ENCODE data around the gene CORO2B. TPM values are rescaled to one million over a fixed set of nuclear protein-coding genes. Genes with fewer than 3 reads are reported as not detected.

The CORO2B gene
- total RNA-seq, 1 experiment from 2014 or later: 0.17 TPM

- DNase-seq (ENCODE audit: low read depth): no peak
Measured at GRCh38 chr15:68552773-68553172, 26.0 kb upstream of the CORO2B start.

DNA sequence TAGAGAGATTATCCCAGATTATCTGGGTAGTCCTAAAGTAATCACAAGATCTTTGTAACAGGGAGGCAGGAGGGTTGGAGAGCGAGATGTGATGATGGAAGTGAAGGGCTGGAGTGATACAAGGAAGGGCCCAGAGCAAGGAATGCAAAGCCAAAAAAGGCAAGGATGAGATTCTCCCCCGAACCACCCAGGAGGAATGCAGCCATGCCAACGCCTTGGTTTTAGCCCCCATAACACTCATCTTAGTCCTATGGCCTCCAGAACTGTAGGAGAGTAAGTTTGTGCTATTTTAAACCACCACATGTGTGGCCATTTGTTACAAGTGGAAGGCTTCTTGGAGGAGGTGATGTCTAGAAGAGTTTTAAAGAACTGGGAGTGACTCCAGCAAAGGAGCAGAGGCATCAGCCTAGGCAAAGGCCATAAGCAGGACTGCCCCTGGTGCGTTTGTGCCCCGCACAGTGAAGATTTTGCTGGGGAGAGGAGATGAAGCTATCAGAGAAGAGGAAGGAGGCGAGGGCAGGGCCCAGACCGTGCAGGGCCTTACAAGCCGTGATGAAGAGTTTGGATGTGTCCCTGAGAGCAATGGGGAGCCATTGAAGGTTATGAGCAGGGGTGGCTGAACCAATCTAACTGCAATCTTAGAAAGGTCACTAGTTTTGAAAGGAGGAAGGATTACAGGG is 25.3 kb upstream of the CORO2B start:
- in situ Hi-C loops (cut with HindIII; ENCODE audit: low pct_unique_long_range_greater_than_20kb, low sequenced_read_pairs): no loop called here
- no peak for DNase-seq (ENCODE audit: low read depth)

More at GRCh38 chr15:68552773-68553172, 26.0 kb upstream of the CORO2B start:
- in situ Hi-C loops (cut with HindIII; ENCODE audit: low pct_unique_long_range_greater_than_20kb, low sequenced_read_pairs): no loop called here

DNA sequence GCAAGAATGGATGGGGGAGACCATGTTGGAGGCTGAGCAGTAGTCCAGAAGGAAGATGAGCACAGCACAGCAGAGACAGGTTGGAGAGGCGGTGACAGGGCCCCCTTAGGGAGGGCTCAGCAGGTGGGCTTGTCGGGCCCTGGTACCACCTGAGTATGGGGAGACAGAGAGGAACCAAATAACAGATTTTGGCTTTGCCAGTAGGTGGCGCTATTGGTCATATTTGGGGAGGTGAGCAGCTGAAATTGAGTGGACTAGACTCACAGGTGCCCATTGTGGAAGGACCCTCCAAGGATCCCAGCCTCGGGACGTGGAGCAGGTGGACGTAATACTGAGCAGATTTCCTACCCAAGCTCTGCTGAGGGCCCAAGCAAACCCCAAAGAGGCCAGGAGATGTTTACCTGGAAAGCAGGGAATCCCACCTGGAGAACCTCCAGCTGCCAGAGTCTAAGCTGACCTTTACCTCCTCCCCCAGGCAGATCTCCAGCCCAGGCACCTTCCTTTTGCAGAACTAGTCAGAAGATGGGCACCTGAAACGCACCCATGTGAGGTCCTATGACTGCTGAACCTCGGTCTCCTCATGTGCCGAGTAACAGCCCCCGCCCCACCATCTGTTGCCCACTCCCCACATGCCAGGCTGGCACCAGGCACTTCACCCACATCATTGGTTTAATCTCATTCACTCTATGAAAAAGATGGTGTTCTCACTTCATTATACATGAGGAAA is 24.6 kb upstream of the CORO2B start:
- in situ Hi-C loops (cut with HindIII; ENCODE audit: low pct_unique_long_range_greater_than_20kb, low sequenced_read_pairs): no loop called here
- peak; percentile 54 for DNase-seq (ENCODE audit: low read depth)

DNA sequence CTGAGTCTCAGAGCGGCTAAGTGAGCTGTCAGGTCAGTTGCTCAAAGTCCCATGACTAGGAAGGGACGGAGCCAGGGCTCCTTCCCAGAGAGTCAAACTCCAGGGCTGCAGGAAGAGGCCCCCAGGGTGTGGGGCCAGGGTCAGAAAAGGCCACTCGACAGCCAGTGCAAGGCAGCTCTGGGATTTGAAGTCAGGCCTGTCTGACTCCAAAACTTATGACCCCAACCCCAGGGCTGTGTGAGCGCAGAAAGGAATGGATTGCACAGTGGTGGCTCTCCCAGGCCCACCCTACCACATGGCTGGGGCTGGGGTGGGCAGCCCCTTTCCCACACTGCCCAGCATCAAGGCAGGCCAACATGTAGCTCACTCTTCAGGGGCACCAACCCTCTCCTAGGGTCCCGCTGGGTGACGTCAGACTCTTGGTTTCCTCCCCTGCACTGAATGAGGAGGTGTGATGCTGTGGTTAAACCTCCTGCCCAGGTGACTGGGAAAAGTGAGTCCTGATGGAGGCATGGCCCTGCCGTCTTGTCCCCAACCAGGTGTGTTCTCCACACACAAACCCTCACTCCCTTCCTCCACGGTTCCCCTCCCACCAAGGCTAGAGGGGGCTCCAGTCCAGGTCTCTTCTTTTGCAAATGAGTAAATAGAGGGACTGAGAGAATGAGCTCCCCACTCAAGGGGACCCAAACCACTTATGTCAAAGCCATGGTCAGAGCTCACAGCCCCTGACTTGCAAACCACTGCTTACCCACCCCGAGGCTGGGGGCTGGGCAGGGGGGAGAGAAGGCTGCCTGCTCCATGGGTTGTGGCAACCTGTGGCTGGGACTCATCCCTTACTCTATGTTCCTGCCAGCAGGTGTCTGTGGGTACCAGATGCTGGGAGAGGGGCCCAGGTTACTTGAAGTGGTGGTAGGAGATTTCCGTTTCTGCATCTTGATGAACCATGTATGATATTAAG is 23.8 kb upstream of the CORO2B start:
- no peak for DNase-seq (ENCODE audit: low read depth)
- in situ Hi-C loops (cut with HindIII; ENCODE audit: low pct_unique_long_range_greater_than_20kb, low sequenced_read_pairs): no loop called here

DNA sequence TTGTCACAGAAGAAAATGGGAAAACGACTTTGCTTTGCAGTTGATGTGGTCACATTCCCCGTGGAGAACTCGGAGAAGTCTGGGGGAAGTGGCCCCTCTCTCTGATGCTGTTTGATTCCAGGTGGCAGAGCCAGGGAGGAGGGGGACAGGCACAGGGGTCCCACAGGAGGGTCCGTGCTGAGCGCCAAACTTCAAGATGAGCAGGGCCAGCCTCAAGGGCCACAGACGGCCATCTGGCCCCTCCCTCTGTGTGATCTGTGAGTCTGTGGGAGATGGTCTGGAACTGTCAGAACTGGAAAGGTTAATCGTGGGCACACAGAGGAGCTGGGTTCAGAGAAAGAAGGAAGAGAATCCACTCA is 23.1 kb upstream of the CORO2B start:
- DNase-seq (ENCODE audit: low read depth): no peak
- in situ Hi-C loops (cut with HindIII; ENCODE audit: low pct_unique_long_range_greater_than_20kb, low sequenced_read_pairs): no loop called here

GRCh38 chr15:68556139-68556990 is 22.4 kb upstream of the CORO2B start:
- in situ Hi-C loops (cut with HindIII; ENCODE audit: low pct_unique_long_range_greater_than_20kb, low sequenced_read_pairs): no loop called here
- DNase-seq (ENCODE audit: low read depth): no peak

DNA sequence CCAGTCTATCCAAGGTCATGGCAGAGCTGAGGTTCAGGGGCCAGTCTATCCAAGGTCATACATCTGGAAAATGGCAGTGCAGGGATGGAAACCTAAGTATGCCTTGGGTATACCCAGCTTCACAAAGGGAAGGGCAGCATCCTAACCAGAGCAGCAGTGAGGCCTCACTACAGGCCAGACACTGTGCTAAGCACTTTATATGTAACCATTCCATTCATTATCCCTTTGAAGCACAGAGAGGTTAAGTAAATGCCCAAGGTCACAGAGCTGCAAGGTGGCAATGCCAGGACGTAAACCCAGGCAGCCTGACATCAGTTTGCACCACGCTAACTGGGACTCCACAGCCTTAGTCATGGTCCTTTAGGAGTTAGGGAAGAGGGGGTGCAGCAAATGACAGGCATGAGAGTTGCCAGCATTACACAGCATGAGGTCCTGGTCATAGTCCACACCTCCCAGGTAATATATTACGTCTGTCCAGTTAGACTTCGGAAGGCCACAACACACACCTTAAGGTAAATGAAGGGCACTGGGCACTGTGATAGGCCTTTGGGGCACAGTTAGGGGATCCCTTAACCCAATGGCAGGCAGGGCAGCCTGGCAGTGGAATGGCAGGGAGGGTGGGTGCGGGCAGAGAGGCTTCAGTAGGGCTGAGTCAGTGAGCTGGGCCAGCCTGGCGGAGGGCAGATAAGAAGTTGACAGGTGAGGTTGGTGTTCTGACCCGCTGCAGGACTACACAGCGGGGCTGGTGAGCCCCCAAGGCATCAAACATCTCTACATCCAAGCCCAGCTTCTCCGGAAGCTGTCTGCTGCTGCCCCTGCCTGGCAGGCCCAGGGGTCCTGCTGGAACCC is 21.1 kb upstream of the CORO2B start:
- DNase-seq (ENCODE audit: low read depth): no peak
- in situ Hi-C loops (cut with HindIII; ENCODE audit: low pct_unique_long_range_greater_than_20kb, low sequenced_read_pairs): no loop called here

- in situ Hi-C loops (cut with HindIII; ENCODE audit: low pct_unique_long_range_greater_than_20kb, low sequenced_read_pairs): no loop called here
- no peak for DNase-seq (ENCODE audit: low read depth)
Measured at GRCh38 chr15:68558318-68559305, 20.2 kb upstream of the CORO2B start.

- DNase-seq (ENCODE audit: low read depth): peak; percentile 63
- in situ Hi-C loops (cut with HindIII; ENCODE audit: low pct_unique_long_range_greater_than_20kb, low sequenced_read_pairs): no loop called here
Measured at GRCh38 chr15:68559345-68560310, 19.2 kb upstream of the CORO2B start.

DNA sequence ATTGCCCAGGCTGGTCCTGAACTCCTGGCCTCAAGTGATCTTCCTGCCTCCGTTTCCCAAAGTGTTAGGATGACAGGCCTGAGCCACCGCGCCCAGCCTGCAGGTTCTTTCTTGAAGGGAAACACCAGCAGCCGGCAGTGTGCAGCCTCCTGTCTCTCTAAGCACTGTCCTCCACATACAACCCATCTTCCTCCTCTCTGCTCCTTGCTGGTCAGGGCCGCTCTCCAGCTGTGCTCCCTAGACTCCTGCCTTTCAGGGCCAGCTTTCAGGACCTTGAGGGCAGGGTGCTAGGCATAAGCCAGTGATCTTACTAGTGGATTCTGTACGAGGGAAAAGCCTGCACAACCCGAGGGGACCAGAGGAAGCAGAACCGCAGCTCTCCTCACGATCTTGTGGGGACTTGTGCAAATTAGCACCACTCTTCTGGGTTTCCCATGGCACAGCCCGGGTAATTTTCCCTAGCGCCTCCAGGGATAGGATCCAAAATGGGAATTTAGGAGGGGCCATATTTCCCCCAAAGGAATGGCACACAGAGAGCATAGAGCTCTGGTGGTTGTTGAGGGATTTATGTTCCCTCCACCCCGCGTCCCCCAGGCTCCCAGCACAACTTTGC is 18.2 kb upstream of the CORO2B start:
- in situ Hi-C loops (cut with HindIII; ENCODE audit: low pct_unique_long_range_greater_than_20kb, low sequenced_read_pairs): no loop called here
- no peak for DNase-seq (ENCODE audit: low read depth)

DNA sequence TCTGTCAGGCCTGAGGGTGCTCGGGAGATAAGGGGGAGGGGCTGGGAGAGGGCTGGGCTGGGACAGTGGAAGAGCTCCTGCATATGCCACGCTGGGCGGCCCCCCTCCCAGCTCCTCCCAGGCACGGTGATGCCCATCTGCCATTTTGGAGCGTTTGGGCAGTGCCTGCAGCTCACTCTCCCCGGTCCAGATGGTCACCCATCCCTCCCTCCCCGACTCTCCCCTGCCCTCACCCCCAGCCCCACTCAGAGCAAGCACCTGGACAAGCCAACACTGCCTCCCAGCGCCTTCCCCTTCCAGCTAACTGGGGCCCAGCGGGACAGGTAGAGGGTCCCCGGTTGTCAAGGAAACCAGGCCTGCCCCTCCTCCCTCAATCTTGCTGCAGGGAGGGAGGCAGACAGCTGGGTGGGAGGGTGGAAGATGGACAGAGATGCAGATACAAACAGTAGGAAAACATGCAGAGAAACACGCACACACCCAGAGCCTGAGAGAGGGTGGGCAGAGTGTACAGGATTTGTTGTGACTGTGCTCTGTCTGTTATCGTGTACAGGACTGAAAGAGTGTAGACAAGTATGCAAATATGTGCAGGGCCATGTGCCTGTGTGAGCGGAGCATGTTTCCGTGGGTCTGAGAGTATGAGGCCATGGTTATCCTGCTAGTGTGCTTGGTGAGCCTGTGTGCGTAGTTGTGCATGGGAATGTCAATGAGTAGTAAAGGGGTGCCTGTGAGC is 17.5 kb upstream of the CORO2B start:
- no peak for DNase-seq (ENCODE audit: low read depth)
- in situ Hi-C loops (cut with HindIII; ENCODE audit: low pct_unique_long_range_greater_than_20kb, low sequenced_read_pairs): no loop called here

DNA sequence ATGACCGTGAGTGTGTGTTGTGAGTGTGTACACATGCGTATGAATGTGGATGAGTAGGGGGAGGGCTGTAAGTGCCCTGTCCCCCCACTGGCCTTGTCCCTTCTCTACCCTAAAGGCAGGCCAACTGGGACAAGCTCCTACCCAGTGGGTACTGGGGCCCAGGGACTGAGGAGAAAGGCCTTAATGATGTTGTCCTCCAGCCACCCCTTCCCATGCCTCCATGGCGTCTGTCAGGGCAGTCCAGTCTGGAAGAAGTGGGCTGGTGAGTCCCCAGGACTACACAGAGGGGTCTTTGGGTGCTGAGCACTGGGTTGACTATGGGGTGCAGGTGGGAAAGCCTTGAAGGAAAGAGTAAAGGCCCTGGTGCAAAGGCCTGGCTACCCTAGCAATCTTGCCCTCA is 16.9 kb upstream of the CORO2B start:
- DNase-seq (ENCODE audit: low read depth): no peak
- in situ Hi-C loops (cut with HindIII; ENCODE audit: low pct_unique_long_range_greater_than_20kb, low sequenced_read_pairs): no loop called here

GRCh38 chr15:68564173-68564572 is 14.6 kb upstream of the CORO2B start:
- no peak for DNase-seq (ENCODE audit: low read depth)
- in situ Hi-C loops (cut with HindIII; ENCODE audit: low pct_unique_long_range_greater_than_20kb, low sequenced_read_pairs): no loop called here

DNA sequence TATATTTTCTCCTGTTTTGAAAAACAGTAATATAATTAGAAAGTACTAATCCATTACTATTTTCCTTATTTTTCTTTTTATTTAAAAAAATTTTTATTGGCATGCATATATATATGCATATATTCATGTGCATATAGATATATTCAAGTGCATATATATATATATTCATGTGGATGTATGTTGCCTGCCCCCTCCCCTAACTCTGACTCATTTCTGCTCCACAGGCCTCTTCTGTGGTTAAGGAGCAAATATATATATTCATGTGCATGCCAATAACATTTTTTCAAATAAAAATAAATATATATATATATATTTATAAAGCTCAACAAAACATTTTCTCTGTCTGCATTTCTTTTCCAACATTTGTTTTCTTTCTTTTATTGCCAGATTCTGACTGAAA is 13.6 kb upstream of the CORO2B start:
- in situ Hi-C loops (cut with HindIII; ENCODE audit: low pct_unique_long_range_greater_than_20kb, low sequenced_read_pairs): no loop called here
- DNase-seq (ENCODE audit: low read depth): no peak
